HepG2 (cell line): ENCODE measurements around the gene AGO4. TPM values are rescaled to one million over a fixed set of nuclear protein-coding genes. Genes with fewer than 3 reads are reported as not detected.

Experiments
- GABPB1 ChIP-seq: IDR thresholded peaks from 2 replicates; pipeline ENCODE4 v1.6.1; 2016; ENCODE audit warnings: mild to moderate bottlenecking, missing genetic modification reagents, moderate library complexity, missing compliant biosample characterization
- GFI1 ChIP-seq: sonication (generic); formaldehyde crosslinking; IDR thresholded peaks from 2 replicates; pipeline ENCODE4 v1.5.0; 2020; ENCODE audit warnings: missing genetic modification reagents, mild to moderate bottlenecking, borderline replicate concordance
- HES4 ChIP-seq: sonication (generic); formaldehyde crosslinking; IDR thresholded peaks from 2 replicates; pipeline ENCODE4 v1.9.0; 2021; ENCODE audit warnings: mild to moderate bottlenecking, missing genetic modification reagents, borderline replicate concordance
- HOXD1 ChIP-seq: sonication (generic); formaldehyde crosslinking; IDR thresholded peaks from 2 replicates; pipeline ENCODE4 v1.5.0; 2020; ENCODE audit warnings: missing genetic modification reagents
- KDM3A ChIP-seq: IDR thresholded peaks from 2 replicates; pipeline ENCODE4 v1.6.1; 2018; ENCODE audit warnings: low read depth, missing compliant biosample characterization
- KIAA2018 ChIP-seq: sonication (generic); formaldehyde crosslinking; IDR thresholded peaks from 2 replicates; pipeline ENCODE4 v1.5.0; 2020; ENCODE audit warnings: mild to moderate bottlenecking, missing genetic modification reagents, borderline replicate concordance
- MLLT10 ChIP-seq: sonication (generic); formaldehyde crosslinking; IDR thresholded peaks from 2 replicates; pipeline ENCODE4 v1.4.0; 2020; ENCODE audit warnings: missing genetic modification reagents
- MZF1 ChIP-seq: sonication (generic); formaldehyde crosslinking; IDR thresholded peaks from 2 replicates; pipeline ENCODE4 v1.8.1; 2023; ENCODE audit warnings: mild to moderate bottlenecking, missing genetic modification reagents, borderline replicate concordance
- NR2F1 ChIP-seq, 2 experiments: fragments of 450-650 bp in 1 of 2; formaldehyde crosslinking in 1 of 2; IDR thresholded peaks; 2 replicates each; pipeline versions ENCODE4 v1.5.0 to v1.6.1; 2016 to 2020; ENCODE audit warnings: mild to moderate bottlenecking in 1 of 2, missing compliant biosample characterization in 1 of 2, missing genetic modification reagents in 1 of 2, moderate library complexity in 1 of 2
- NR3C1 ChIP-seq: sonication (generic); formaldehyde crosslinking; IDR thresholded peaks from 2 replicates; pipeline ENCODE4 v1.4.0; 2020; ENCODE audit warnings: missing genetic modification reagents
- RCOR2 ChIP-seq: IDR thresholded peaks from 2 replicates; pipeline ENCODE4 v1.6.1; 2016; ENCODE audit warnings: missing biosample characterization, missing genetic modification reagents
- SOX5 ChIP-seq: IDR thresholded peaks from 2 replicates; pipeline ENCODE4 v1.6.1; 2016; ENCODE audit warnings: borderline replicate concordance
- ZBTB42 ChIP-seq: sonication (generic); formaldehyde crosslinking; IDR thresholded peaks from 2 replicates; pipeline ENCODE4 v1.5.0; 2020; ENCODE audit warnings: mild to moderate bottlenecking, missing genetic modification reagents
- ZKSCAN8 ChIP-seq: IDR thresholded peaks from 2 replicates; pipeline ENCODE4 v1.6.1; 2016; ENCODE audit warnings: borderline replicate concordance, missing genetic modification reagents, missing compliant biosample characterization
- ZNF234 ChIP-seq: sonication (generic); formaldehyde crosslinking; conservative IDR thresholded peaks from 2 replicates; pipeline ENCODE4 v1.5.1; 2020; ENCODE audit warnings: mild to moderate bottlenecking, missing genetic modification reagents
- ZNF260 ChIP-seq: sonication (generic); formaldehyde crosslinking; IDR thresholded peaks from 2 replicates; pipeline ENCODE4 v1.4.0; 2020; ENCODE audit warnings: missing genetic modification reagents, low read depth, mild to moderate bottlenecking, borderline replicate concordance
- ZNF749 ChIP-seq: sonication (generic); formaldehyde crosslinking; IDR thresholded peaks from 2 replicates; pipeline ENCODE4 v1.8.0; 2022; ENCODE audit warnings: mild to moderate bottlenecking, missing genetic modification reagents, moderate library complexity, borderline replicate concordance
- polyA plus RNA-seq, 8 experiments: library from polyadenylated mRNA; depleted of rRNA in 3 of 8; stranded (reverse) in 7 of 8; unstranded in 1 of 8; fragments of >200 nt; fragmentation: Illumina TruSeq in 4 of 8; extraction: Trizol in 4 of 8; gene quantifications; 2 replicates each; pipeline versions ENCODE4 v1.2.1 to v1.2.3, GENCODE V29; 2011 to 2016; ENCODE audit warnings: low read depth in 4 of 8, missing spikeins in 1 of 8, mixed read lengths in 1 of 8; ENCODE audit not compliant: insufficient read depth in 1 of 8
- total RNA-seq, 5 experiments: library from RNA; depleted of rRNA; stranded (reverse); fragments of >200 nt; fragmentation: Illumina TruSeq; extraction: Trizol; gene quantifications; 2 replicates each; pipeline ENCODE4 v1.2.3, GENCODE V29; 2016; ENCODE audit warnings: low read depth in 1 of 5
- TF ChIP-seq, protein P1 (sequence below): sonication (generic); formaldehyde crosslinking; IDR thresholded peaks from 2 replicates; pipeline ENCODE4 v1.5.0; 2020; ENCODE audit warnings: missing genetic modification reagents, mild to moderate bottlenecking, borderline replicate concordance
- TF ChIP-seq, protein P2 (sequence below): IDR thresholded peaks from 2 replicates; pipeline ENCODE4 v1.6.1; 2012; ENCODE audit warnings: low read length, improper control_type of control experiment

The AGO4 gene
- total and polyA plus RNA-seq, 2 of the 13 experiments (the other 11 are each of a cell fraction or from before 2014, with no cell fraction given), result 6.0 to 13.8 TPM

DNA sequence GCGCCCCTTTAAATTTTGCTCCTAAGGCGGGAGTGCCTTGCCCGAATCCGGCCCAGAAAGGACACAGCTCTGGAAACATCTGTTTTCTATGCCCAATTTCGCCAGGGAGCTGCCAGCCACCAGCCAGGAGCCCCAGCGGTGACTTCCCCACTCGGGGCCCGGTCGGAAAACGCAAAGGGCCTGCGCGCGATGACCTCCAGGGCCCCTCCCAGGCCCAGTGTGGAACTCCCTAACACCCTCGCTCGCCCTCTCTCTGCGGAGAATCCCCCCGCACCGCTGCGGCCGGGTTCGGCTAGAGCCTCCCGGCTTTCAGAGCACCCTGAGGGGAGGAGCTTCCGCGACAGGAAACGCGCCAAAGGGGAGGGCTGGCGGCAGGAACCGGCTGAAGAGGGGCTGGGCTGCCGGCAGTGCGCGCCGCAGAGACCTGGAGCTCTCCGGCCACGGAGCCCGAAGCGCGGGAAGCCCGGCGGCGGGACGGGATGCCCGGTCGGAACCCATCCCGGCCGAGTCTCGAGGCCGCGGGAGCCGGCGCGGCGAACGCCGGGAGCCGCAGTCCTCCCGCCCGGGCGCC is 38.5 kb upstream of the AGO4 start (continued):
- TF ChIP-seq, protein P1, sequence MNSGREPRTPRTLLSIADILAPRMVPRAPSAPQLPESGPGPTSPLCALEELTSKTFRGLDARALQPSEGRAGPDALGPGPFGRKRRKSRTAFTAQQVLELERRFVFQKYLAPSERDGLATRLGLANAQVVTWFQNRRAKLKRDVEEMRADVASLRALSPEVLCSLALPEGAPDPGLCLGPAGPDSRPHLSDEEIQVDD (CRISPR knock-in tag), result no peak
- TF ChIP-seq, protein P2, sequence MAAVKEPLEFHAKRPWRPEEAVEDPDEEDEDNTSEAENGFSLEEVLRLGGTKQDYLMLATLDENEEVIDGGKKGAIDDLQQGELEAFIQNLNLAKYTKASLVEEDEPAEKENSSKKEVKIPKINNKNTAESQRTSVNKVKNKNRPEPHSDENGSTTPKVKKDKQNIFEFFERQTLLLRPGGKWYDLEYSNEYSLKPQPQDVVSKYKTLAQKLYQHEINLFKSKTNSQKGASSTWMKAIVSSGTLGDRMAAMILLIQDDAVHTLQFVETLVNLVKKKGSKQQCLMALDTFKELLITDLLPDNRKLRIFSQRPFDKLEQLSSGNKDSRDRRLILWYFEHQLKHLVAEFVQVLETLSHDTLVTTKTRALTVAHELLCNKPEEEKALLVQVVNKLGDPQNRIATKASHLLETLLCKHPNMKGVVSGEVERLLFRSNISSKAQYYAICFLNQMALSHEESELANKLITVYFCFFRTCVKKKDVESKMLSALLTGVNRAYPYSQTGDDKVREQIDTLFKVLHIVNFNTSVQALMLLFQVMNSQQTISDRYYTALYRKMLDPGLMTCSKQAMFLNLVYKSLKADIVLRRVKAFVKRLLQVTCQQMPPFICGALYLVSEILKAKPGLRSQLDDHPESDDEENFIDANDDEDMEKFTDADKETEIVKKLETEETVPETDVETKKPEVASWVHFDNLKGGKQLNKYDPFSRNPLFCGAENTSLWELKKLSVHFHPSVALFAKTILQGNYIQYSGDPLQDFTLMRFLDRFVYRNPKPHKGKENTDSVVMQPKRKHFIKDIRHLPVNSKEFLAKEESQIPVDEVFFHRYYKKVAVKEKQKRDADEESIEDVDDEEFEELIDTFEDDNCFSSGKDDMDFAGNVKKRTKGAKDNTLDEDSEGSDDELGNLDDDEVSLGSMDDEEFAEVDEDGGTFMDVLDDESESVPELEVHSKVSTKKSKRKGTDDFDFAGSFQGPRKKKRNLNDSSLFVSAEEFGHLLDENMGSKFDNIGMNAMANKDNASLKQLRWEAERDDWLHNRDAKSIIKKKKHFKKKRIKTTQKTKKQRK, result no peak
- TF ChIP-seq ZKSCAN8 (CRISPR knock-in tag) (no peak), RCOR2 (CRISPR knock-in tag) (no peak), GFI1 (CRISPR knock-in tag) (no peak; the same call in 1 of the 2 replicates), NR2F1 (CRISPR knock-in tag; IDR thresholded peaks at IDR 0.05) (peak in 1 of 2 experiments; percentile 27; a peak in 1 of 4 replicates), ZNF749 (CRISPR knock-in tag) (0 out of 2 replicates have a peak, but pooled peaks have one; percentile 14), MZF1 (peak; percentile 67; the same call in 1 of the 2 replicates), KDM3A (CRISPR knock-in tag) (no peak), ZBTB42 (CRISPR knock-in tag) (no peak), HES4 (CRISPR knock-in tag) (no peak), ZNF234 (CRISPR knock-in tag) (no peak), SOX5 (CRISPR knock-in tag) (peak; percentile 5; the same call in 1 of the 2 replicates), KIAA2018 (no peak), ZNF260 (CRISPR knock-in tag) (no peak), NR3C1 (no peak), GABPB1 (CRISPR knock-in tag) (peak; percentile 85), HOXD1 (no peak), MLLT10 (CRISPR knock-in tag) (no peak)
